GM19025 (cell line): ENCODE results near the gene ACOT8.

Experiments
- ATAC-seq: cut with Tn5 transposase; IDR thresholded peaks from one replicate; pipeline ENCODE4 v1.9.1; 2021; ENCODE audit warnings: mild to moderate bottlenecking, low read depth, moderate library complexity; ENCODE audit not compliant: unreplicated experiment

Gene ACOT8

DNA sequence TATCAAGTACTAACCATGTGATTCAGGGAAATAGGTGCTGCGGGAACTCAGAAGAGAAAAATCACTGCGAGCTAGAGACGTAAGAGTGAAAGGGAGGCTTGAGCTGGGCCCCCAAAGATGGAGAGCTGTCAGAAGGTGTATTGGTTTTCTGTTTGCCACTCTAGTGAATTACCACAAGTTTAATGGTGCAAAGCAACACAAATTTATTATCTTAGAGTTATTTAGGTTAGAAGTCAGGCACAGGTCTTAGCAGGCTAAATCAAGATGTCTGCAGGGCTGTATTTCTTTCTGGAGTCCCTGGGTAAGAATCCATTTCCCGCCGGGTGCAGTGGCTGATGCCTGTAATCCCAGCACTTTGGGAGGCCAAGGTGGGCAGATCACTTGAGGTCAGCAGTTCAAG is 2.7 kb upstream of the ACOT8 start:
- no peak for ATAC-seq

DNA sequence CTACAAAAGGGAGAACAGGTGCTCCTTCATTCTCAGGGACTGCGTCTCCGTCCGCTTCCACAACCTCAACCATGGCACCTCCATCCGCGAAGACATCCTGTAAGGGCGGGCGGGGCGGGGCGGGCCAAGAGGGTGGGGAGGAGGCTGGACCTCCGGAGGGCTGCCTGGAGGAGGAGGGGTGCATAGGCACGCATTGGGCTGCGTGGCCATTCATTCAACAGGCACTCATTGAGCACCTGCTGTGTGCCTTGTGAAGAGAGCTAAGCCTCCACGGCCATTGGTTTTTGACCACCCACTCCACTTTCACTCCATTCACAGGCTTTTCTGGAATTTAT is 657 bp upstream of the ACOT8 start:
- ATAC-seq = peak; percentile 7

DNA sequence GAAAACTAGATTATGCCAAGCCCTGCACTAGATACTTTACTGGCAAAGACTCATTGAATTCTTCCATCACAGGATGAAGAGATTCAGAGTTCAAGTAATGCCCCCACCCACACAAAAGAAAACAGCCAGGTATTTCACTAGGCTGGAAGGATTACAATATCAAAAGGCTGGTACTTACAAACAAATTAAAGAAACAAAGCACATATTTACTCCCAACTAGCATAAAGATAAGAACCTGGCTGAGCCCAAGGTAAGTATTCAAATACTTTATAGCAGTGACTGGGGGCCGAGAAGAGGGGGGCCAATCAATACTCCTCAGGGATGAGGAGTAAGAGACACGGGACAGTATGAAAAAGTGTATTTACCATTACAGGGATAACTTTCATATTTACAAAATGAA is 3.7 kb downstream of the ACOT8 start:
- ATAC-seq = no peak

DNA sequence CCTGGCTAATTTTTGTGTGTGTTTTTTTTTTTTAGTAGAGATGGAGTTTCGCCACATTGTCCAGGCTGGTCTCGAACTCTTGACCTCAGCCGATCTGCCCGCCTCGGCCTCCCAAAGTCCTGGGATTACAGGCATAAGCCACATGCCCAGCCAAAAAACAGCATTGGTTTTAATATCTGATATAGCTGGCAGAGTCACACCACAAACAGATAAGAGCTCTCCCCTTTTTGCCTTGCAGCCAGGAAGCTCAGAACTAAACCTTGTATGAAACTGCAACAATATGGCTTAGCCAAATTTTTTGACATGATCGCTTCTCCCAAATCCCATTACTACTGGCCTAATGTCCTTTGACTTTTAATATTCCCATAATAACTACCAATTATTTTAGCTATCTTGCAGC is 4.9 kb downstream of the ACOT8 start:
- no peak for ATAC-seq

DNA sequence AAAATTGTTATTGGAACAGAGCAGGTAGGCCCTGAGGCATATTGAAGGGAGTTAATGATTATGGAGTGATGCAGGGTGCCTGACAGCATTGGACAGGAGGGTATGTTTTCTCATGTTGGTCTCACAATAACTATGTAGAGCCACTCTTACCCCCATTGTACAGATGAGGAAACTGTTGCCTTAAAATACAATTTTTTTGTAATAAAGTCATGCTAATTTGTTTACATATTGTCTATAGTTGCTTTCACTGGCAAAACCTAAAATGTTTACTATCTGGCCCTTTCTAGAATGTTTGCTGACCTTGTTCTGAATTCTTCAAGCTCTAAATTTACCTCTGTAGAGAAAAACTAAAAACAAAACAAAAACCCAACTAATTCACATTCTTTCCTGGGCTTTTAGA is 5.7 kb downstream of the ACOT8 start:
- ATAC-seq = no peak

DNA sequence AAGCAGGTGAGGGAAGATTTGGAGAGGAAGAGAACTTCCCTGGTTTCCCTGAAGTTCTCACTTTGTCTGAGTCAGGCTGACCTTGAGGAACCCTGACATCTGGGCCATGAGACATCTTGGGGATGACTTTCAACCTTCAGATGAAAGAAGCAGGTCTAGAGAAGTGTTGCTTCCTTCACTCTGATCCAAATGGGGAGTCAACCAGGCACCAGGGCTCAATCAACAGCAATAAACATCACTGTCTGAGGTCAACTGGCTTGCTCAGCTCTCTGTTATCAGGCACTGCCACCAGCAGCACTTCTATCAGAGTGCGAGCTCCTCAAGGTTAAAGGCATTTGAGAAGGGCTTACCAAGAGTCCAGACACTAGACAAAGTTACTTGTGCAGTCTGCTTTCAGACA is 6.3 kb downstream of the ACOT8 start:
- ATAC-seq = no peak

DNA sequence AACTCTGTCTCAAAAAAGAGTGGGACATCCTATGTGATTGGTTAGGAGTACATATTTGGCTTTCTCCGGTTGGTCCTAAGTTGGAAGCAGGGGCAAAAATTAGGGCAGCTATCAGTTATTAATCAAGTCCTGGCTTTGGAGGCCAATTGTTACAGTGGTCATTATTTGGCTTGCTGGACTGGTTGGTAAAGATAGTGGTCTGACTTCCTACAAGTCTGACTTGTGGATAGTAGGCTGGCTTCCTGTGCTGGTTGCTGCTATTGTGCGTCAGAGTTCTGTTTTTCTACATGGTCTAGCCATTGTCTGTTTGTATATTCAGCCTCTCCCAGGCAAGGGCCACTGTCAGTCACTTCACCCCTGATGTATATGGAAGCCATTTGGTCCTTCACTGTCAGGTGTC is 7.0 kb downstream of the ACOT8 start:
- ATAC-seq = no peak

DNA sequence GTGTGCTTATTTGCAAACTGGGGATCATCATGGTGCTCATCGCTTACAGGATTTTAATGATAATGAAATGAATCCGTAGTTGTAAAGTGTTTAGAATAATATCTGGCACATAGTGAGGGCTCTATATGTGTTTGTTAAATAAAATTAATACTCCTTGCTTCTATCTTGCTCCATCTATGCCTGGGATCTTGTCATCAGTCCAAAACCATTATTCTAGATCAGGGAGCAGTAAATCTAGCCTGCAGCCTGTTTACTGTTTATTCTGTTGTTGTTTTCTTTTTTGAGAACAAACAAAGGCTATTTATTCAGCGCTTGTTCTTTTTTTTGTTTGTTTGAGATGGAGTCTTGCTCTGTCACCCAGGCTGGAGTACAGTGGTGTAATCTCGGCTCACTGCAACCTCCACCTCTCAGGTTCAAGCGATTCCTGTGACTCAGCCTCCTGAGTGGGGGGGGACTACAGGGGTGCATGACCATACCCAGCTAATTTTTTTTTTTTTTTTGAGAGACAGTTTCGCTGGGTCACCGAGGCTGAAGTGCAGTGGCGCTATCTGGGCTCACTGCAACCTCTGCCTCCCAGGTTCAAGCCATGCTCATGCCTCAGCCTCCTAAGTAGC is 8.1 kb downstream of the ACOT8 start:
- no peak for ATAC-seq

DNA sequence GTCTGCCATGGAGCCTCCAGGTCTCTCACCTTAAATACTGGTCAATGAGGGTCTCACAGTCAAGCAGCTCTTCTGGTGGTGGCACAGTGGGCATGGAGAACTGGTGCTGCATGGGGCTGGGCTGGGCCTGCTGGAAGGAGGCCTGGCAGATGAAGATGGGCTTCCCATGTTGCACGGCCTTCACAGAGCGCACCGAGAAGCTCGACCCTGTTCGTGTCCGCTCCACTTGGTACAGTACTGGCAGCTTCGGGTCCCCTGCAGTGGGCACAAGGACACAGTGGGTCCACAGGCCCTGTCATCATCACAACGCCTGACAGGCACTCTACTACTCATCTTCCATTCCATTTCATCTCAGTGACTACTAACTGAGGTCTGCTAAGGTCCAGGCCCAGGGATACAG is 8.8 kb downstream of the ACOT8 start:
- ATAC-seq = no peak

DNA sequence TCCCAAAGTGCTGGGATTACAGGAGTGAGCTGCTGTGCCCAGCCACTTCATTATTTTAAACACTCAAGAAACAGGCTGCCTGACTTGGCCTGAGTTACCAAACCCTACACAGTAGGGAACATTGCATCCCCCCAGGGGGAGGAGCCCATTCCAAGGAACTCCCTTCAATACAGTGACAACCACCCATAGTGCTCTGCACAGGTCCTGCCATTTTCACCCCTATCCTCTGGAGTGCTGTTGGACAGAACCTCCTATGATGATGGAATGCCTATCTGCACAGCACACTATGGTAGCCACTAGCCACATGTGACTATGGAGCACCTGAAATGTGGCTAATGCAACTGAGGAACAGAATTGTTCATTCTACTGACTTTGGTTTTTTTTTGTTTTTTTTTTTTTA is 11.7 kb downstream of the ACOT8 start:
- ATAC-seq = no peak

DNA sequence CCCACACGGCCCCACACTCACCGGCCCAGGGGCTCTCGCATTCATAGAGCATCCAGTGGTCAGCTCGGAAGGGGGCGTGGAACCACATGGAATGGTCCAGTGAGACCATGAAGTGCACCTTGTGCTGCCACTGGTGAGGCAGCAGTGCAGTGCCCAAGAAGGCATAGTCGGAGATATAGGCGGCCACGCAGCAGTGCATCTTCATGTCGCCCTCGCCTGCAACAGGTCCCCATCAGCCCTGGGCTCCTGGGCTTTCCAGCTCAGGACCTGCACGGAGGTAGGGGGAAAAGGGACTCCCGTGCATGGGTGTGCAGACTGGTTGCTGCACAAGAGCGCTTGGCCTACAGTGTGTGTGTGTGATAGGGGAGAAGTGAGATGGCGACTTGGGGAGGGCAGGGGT is 13.7 kb downstream of the ACOT8 start:
- ATAC-seq = no peak

DNA sequence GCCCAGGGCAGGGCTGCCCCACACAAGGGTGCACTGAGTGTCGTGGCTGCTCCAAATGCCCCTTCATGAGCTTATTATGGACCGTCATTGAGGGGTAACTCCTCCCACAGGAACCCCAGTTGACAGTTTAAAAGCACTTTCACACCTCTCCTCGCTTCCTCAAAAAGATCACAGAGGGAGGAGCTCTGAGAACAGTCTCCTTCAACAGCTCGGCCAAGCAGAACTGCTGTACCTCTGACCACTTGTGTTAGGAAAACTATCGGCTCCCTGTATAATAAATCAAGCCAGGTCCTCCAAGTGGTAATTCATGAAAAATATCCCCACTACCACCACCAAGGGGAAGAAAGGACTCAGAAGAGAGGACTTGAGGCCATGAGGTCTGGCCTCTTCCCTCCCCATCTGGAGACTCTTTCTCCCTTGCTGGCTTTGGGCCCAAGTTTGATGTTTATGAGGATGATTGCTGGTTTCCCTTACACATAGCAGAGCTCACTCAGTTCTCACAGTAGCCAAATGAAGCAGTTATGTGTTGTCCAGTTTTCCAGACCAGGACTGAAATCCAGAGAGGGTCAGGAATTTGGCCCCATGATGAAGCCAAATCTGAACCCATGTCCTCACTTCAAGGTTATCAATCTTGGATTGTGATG is 14.9 kb downstream of the ACOT8 start:
- ATAC-seq = no peak

DNA sequence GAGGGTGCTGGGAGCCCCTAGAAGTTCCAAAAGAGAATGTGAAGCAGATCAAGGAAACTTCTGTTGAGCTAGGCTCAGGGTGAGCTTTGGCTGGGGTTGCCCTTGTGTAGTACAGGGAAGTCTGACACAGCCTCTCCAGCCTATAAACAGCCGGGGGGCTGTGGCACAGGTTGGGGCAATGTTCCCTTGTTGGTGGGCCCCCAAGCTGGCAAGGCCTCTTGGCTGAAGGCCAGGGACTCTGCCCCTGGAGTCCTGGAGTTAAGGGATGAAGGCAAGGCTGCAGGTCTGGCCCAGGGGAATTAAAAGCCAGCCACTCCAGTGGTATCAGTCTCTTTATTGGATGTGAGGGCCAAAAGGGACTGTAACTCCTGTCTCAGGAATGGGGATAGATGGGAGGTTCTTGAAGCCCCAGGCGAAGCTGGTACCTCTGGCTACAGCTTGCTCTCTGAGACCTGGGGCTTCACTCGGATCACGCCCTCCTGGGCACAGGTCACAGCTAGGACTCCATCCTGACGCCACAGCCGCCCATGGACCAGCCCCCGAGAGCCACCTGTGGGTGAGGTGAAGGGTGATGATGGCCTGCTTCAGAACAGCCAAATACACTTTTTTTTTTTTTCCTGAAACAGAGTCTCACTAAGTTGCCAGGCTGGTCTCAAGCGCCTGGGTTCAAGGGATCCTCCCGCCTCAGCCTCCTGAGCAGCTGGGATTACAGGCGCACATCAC is 15.6 kb downstream of the ACOT8 start:
- ATAC-seq = no peak

DNA sequence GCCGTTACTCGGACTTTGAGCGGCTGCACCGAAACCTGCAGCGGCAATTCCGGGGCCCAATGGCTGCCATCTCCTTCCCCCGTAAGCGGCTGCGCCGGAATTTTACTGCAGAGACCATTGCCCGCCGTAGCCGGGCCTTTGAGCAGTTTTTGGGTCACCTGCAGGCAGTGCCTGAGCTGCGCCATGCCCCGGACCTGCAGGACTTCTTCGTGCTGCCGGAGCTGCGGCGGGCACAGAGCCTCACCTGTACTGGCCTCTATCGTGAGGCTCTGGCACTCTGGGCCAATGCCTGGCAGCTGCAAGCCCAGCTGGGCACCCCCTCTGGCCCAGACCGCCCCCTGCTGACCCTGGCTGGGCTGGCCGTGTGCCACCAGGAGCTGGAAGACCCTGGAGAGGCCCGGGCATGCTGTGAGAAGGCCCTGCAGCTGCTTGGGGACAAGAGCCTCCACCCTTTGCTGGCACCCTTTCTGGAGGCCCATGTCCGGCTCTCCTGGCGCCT is 16.4 kb downstream of the ACOT8 start:
- ATAC-seq = no peak

DNA sequence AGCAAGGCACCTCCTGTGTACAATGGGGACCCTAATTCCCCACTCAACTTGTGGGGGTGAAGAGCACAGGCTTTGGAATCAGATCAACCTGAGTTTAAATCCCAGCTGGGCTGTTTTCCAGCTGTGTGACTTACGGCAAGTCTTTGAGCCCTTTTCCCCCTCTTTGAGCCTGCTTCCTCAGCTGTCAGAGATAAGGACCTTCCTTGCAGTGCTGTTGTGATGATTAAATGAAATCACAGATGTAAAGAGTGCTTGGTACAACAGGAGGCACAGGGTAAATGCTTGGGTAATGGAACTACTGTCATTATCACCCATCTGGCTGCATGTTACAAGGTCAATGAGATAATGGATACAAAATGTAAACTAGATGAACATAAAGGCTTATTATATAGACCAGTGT is 20.4 kb downstream of the ACOT8 start:
- no peak for ATAC-seq

DNA sequence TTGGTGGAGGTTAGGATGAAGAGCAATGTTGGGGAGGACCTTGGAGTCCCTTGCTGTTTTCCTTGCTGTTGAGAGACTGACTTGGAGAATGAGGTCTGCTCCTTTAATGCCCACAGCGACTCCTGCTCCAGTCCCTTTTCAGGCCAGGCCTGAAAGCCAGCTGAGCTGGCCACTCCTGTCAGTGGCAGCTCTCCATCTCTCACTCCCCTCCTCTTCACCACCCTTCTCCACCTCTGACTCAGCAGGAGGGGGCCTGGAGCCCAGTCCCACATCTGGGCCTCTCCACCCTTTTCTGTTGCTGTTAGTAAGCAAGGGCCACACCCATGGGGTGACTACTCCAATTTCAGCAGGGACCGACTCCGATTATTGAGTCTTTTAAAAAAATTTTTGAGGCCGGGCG is 21.4 kb downstream of the ACOT8 start:
- ATAC-seq = no peak

DNA sequence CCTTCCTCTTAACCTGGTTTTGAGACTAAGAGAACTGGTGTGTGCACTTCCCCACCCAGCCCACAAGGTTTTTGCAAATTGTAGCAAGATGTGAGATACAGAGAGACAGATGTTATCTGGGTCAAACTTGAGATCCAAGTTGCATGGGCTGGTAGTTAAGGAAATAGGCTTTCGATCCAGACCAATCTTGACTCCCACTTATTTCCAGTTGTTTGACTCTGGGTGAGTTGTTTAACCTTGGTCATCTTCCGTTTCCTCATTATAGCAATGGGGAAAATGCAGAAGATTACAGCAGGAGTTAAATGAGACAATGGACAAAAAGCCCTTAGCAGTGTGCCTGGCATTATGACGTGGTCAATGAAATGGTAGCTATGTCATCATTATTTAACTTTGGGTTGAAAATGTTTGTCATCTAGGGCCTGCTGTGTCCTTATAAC is 21.8 kb downstream of the ACOT8 start:
- ATAC-seq = no peak

DNA sequence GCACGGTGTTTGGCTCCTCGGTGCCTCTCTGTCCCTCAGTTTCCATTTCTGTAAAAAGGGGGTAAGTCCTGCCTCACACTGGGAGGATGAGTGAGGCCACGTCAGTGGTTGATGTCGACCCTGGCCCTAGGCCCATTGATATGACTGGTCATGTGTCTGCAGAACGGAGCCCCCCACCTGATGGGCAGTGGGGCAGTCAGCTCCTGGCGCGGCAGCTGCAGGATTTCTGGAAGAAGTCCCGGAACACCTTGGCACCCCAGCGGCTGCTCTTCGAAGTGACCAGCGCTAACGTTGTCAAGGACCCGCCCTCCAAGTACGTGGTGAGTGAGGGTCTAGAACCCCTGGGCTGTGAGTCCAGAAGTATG is 22.4 kb downstream of the ACOT8 start:
- no peak for ATAC-seq

DNA sequence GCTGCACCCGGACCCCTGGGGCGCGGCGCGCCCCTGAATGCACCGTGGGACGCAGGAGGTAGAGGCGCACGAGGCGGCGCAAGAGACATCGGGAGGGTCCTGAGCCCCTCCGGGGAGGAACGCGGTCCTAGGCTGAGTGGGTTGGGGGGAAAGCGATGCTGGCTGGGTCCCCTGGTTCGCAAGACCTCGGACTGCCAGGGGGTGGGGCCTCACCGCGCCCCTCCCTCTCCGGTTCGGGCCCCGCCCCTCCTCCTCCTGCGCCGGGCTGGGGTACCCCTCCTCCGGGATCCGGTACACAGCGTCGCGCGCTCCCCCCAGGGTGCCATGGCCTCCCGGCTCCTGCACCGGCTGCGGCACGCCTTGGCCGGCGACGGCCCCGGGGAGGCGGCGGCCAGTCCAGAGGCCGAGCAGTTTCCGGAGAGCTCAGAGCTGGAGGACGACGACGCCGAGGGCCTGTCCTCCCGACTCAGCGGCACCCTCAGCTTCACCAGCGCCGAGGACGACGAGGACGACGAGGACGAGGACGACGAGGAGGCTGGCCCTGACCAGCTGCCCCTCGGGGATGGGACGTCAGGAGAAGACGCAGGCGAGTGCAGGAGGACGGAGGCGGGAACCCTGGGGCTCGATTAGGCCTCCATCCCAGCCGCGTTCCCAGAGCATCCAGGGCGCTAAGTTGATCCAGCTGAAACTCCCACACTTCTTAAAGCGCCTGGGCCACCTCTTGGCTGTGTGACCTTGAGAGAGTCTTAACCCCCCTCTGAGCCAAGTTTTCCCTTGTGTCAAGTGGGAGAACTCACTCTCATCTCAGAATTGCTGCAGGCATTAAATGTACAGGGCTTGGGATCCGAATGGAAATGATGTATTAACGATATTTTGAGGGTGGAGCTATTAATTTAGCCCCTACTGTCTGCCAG is 23.1 kb downstream of the ACOT8 start:
- no peak for ATAC-seq

DNA sequence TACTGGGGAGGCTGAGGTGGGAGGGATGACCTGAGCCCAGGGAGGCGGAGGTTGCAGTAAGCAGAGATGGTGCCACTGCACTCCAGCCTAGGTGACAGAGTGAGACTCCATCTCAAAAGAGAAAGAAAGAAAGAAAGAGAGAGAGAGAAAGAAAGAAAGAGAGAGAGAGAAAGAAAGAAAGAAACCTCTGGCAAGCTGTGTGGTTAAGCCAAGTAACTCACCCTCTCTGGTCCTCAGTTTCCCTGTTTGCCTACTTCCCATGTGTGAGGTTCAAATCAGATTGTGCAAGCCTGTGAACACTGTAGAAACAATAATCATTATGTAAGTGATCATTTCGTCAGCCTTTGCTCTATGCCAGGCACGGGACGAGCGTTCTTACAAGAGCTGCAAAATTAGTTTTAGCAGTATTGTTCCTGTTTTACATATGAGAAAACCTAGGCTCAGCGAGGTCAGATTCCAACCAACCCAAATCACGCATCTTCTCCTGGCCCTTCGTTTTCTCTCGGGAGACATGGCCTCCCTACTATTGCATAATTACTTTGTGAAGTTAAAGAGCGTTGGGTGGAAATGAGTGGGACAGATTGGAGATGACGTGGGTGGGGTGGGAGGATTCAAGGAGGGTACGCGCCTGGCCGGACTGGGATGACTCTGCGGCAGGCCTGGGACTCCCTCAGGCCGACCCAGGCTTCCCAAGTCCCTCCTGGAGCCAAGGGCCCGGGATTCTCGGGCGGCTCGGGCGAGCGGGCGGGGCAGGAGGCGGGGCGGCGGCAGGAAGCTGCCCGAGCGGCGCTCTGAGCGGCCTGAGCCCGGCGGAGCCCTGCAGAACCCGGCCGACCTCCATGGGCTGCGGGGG is 23.9 kb downstream of the ACOT8 start, which contains the start of gene SNX21:
TSS of gene SNX21 (plus strand) at position 770 of the 853 bp plus-strand sequence. CDS start 121 bp downstream, outside the sequence.
- ATAC-seq = no peak
